A549 (cell line): ENCODE results near the gene ICA1L. TPM values are rescaled to one million over a fixed set of nuclear protein-coding genes. Genes with fewer than 3 reads are reported as not detected.

Experiments used
- ATAC-seq, 2 experiments: fragments of 200-7000 bp in 1 of 2; fragments of >200 bp in 1 of 2; cut with Nextera tagmentation in 1 of 2; cut with Tn5 transposase in 1 of 2; 3 replicates each; pipeline versions ENCODE4 v1.8.0 to v1.9.1; 2018 to 2020; ENCODE audit warnings: mild to moderate bottlenecking in 1 of 2, moderate library complexity in 1 of 2
- CTCF ChIA-PET: fragments of 300-600 bp; sonication (Branson Sonifier 250); formaldehyde crosslinking; extraction: SDS; loops from one replicate; lab custom pipeline; 2021; ENCODE audit warnings: antibody characterized with exemption, inconsistent platforms; lab: Yijun Ruan, JAX
- POLR2A ChIA-PET: fragments of 350-600 bp; formaldehyde crosslinking; extraction: SDS; loops from one replicate; lab custom pipeline; 2021; ENCODE audit warnings: antibody characterized with exemption, inconsistent platforms; lab: Yijun Ruan, JAX
- DNase-seq, 2 experiments: peaks; one replicate each; pipeline versions ENCODE4 v3.0.0 to v3.0.0-alpha.2; 2011 to 2016; ENCODE audit warnings: low read depth in 1 of 2, low spot score in 1 of 2
- FAIRE-seq: peaks from 2 replicates; lab custom pipeline; 2011; peaks lifted over from hg19 to GRCh38; lab: Jason Lieb, UNC
- H3K27ac ChIP-seq, 2 experiments: fragments of >200 bp; sonication (Bioruptor Twin); formaldehyde crosslinking; 3 replicates each; pipeline ENCODE4 v1.5.1; 2016 to 2017
- H3K4me1 ChIP-seq: fragments of >200 bp; sonication (Bioruptor Twin); formaldehyde crosslinking; 3 replicates; pipeline ENCODE4 v1.6.1; 2016
- H3K4me2 ChIP-seq: fragments of >200 bp; sonication (Bioruptor Twin); formaldehyde crosslinking; 3 replicates; pipeline ENCODE4 v1.6.1; 2016
- H3K4me3 ChIP-seq: fragments of >200 bp; sonication (Bioruptor Twin); formaldehyde crosslinking; 3 replicates; pipeline ENCODE4 v1.5.1; 2016
- H3K9me3 ChIP-seq: fragments of >200 bp; sonication (Bioruptor Twin); formaldehyde crosslinking; 3 replicates; pipeline ENCODE4 v1.6.1; 2016
- CBX2 ChIP-seq: fragments of 200-600 bp; sonication (generic); IDR thresholded peaks from 2 replicates; pipeline ENCODE4 v1.6.1; 2016; ENCODE audit warnings: low read depth, mild to moderate bottlenecking, borderline replicate concordance
- CBX8 ChIP-seq: fragments of 200-600 bp; sonication (generic); IDR thresholded peaks from 2 replicates; pipeline ENCODE4 v1.6.1; 2016
- CHD4 ChIP-seq: fragments of 200-600 bp; sonication (generic); IDR thresholded peaks from 2 replicates; pipeline ENCODE4 v1.6.1; 2016; ENCODE audit warnings: antibody characterized with exemption, mild to moderate bottlenecking, borderline replicate concordance
- EHF ChIP-seq: fragments of 250-450 bp; sonication (Bioruptor Pico); IDR thresholded peaks from 2 replicates; pipeline ENCODE4 v1.5.0; 2020; ENCODE audit warnings: mild to moderate bottlenecking
- EP300 ChIP-seq, 2 experiments: fragments of >200 bp; sonication (Bioruptor Twin); formaldehyde crosslinking; IDR thresholded peaks; 2 replicates in 1 of 2; 3 replicates in 1 of 2; pipeline ENCODE4 v1.6.1; 2016 to 2017
- FOSB ChIP-seq: fragments of 250-450 bp; sonication (Bioruptor Pico); IDR thresholded peaks from 2 replicates; pipeline ENCODE4 v1.5.0; 2020; ENCODE audit warnings: mild to moderate bottlenecking, moderate library complexity
- FOSL2 ChIP-seq, 2 experiments: fragments of 450-650 bp in 1 of 2; fragments of >200 bp in 1 of 2; sonication (Bioruptor Twin) in 1 of 2; formaldehyde crosslinking; IDR thresholded peaks; 2 replicates each; pipeline versions ENCODE4 v1.5.0 to v1.6.1; 2016 to 2020; ENCODE audit warnings: mild to moderate bottlenecking in 1 of 2, moderate library complexity in 1 of 2
- HEYL ChIP-seq: fragments of 250-450 bp; sonication (Bioruptor Pico); IDR thresholded peaks from 2 replicates; pipeline ENCODE4 v1.8.0; 2021; ENCODE audit warnings: mild to moderate bottlenecking, moderate library complexity
- HOXA7 ChIP-seq: fragments of 250-450 bp; sonication (Bioruptor Pico); IDR thresholded peaks from 2 replicates; pipeline ENCODE4 v1.5.0; 2020; ENCODE audit warnings: mild to moderate bottlenecking, moderate library complexity
- HOXB5 ChIP-seq: fragments of 250-450 bp; sonication (Bioruptor Pico); IDR thresholded peaks from 2 replicates; pipeline ENCODE4 v1.5.0; 2020; ENCODE audit warnings: mild to moderate bottlenecking, moderate library complexity
- KDM1A ChIP-seq: fragments of 200-600 bp; sonication (generic); IDR thresholded peaks from 2 replicates; pipeline ENCODE4 v1.6.1; 2016; ENCODE audit warnings: low read depth, mild to moderate bottlenecking
- MAZ ChIP-seq: fragments of 150-350 bp; IDR thresholded peaks from 2 replicates; pipeline ENCODE4 v1.6.1; 2014; ENCODE audit warnings: antibody characterized with exemption, low read depth, low read length, borderline replicate concordance
- NFE2L2 ChIP-seq: fragments of 150-350 bp; conservative IDR thresholded peaks from 2 replicates; pipeline ENCODE4 v1.6.1; 2014; ENCODE audit warnings: low read length
- NR3C1 ChIP-seq: fragments of >200 bp; sonication (Bioruptor Twin); formaldehyde crosslinking; IDR thresholded peaks from 3 replicates; pipeline ENCODE4 v1.6.1; 2017
- POLR2AphosphoS2 ChIP-seq: conservative IDR thresholded peaks from 2 replicates; pipeline ENCODE4 v1.6.1; 2012; ENCODE audit warnings: low read length, improper control_type of control experiment, inconsistent platforms
- RAD21 ChIP-seq, 2 experiments: fragments of >200 bp in 1 of 2; sonication (Bioruptor Twin) in 1 of 2; formaldehyde crosslinking in 1 of 2; IDR thresholded peaks in 1 of 2; conservative IDR thresholded peaks in 1 of 2; 2 replicates in 1 of 2; 3 replicates in 1 of 2; pipeline ENCODE4 v1.6.1; 2012 to 2018; ENCODE audit warnings: inconsistent platforms in 1 of 2
- RARB ChIP-seq: fragments of 250-450 bp; sonication (Bioruptor Pico); IDR thresholded peaks from 2 replicates; pipeline ENCODE4 v1.8.0; 2021; ENCODE audit warnings: mild to moderate bottlenecking, moderate library complexity
- RCOR1 ChIP-seq: fragments of 150-350 bp; IDR thresholded peaks from 2 replicates; pipeline ENCODE4 v1.6.1; 2014; ENCODE audit warnings: antibody characterized with exemption, low read length, low read depth
- TFCP2L1 ChIP-seq: fragments of 250-450 bp; sonication (Bioruptor Pico); IDR thresholded peaks from 2 replicates; pipeline ENCODE4 v1.5.0; 2021; ENCODE audit warnings: mild to moderate bottlenecking
- ZSCAN20 ChIP-seq: fragments of 250-450 bp; sonication (Bioruptor Pico); IDR thresholded peaks from 2 replicates; pipeline ENCODE4 v1.8.0; 2022; ENCODE audit warnings: mild to moderate bottlenecking, moderate library complexity
- WGBS: methylation state at CpG from one replicate; pipeline ENCODE4 v1.1.6; 2017; ENCODE audit errors: missing lambda C conversion rate; 5-methylcytosine and 5-hydroxymethylcytosine counted together
- polyA plus RNA-seq, 4 experiments: library from polyadenylated mRNA; depleted of rRNA in 3 of 4; stranded (reverse); fragments of >200 nt; fragmentation: RNase III in 1 of 4; extraction: RNeasy Plus Mini Kit Qiagen cat#74134 plus additional on column Dnase treatment in 1 of 4; gene quantifications; 2 replicates in 3 of 4; 3 replicates in 1 of 4; pipeline ENCODE4 v1.2.3, GENCODE V29; 2011 to 2017
- TF ChIP-seq, protein P1 (sequence below): IDR thresholded peaks from 2 replicates; pipeline ENCODE4 v1.6.1; 2012
- TF ChIP-seq, protein P2 (sequence below): fragments of >200 bp; sonication (Bioruptor Twin); formaldehyde crosslinking; IDR thresholded peaks from 2 replicates; pipeline ENCODE4 v1.6.1; 2016
- TF ChIP-seq, protein P3 (sequence below): fragments of 150-350 bp; IDR thresholded peaks from 2 replicates; pipeline ENCODE4 v1.6.1; 2014; ENCODE audit warnings: low read depth, mild to moderate bottlenecking, low read length

The ICA1L gene
- polyA plus RNA-seq, 2 of the 4 experiments (the other 2 are of a cell fraction), result 2.2 to 6.0 TPM

DNA sequence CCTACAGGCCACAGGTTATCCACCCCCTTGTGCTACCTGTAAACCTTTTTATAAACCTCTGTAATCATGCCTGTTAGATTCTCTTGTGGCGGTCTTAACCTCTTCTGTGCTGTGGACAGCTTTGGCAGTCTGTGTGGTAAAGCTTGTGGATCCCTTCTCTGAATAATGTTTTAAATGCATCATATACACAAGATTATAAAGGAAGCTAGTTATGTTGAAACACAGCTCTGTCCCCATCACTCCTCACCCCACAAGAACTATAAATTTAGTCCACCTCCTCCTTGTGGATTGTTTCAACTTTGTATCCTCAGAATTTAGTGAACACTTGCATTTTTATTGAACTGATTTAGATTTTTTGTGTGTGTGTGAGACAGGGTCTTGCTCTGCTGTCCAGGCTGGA is 107.7 kb downstream of the ICA1L start:
- Histone ChIP-seq H3K4me3 (no peak overlapping the region), H3K9me3 (no peaks in the 10 kb centered on the region), H3K27ac (no peak overlapping the region), H3K4me2 (no peak overlapping the region), H3K4me1 (no peaks in the 10 kb centered on the region)
- no peak for ATAC-seq
- no peak for DNase-seq
- WGBS, result 95% methylated on average over 1 of the region's 1 CpG
- POLR2A ChIA-PET, result no interaction called here
- TF ChIP-seq, protein P1, sequence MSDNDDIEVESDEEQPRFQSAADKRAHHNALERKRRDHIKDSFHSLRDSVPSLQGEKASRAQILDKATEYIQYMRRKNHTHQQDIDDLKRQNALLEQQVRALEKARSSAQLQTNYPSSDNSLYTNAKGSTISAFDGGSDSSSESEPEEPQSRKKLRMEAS, result no peak
- TF ChIP-seq RCOR1 (no peak), CBX8 (no peak), FOSL2 (IDR thresholded peaks at IDR 0.05) (no peak), FOSL2 (CRISPR knock-in tag; IDR thresholded peaks at IDR 0.05) (no peak), RARB (CRISPR knock-in tag) (no peak)
- TF ChIP-seq, protein P2, sequence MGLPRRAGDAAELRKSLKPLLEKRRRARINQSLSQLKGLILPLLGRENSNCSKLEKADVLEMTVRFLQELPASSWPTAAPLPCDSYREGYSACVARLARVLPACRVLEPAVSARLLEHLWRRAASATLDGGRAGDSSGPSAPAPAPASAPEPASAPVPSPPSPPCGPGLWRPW, result no peak
- TF ChIP-seq, protein P3, sequence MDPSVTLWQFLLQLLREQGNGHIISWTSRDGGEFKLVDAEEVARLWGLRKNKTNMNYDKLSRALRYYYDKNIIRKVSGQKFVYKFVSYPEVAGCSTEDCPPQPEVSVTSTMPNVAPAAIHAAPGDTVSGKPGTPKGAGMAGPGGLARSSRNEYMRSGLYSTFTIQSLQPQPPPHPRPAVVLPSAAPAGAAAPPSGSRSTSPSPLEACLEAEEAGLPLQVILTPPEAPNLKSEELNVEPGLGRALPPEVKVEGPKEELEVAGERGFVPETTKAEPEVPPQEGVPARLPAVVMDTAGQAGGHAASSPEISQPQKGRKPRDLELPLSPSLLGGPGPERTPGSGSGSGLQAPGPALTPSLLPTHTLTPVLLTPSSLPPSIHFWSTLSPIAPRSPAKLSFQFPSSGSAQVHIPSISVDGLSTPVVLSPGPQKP, result no peak
- TF ChIP-seq, all 56 proteins: peak for 0
- CTCF ChIA-PET, result interaction anchor here (1.1 kb wide), 1 partner anchor 12 kb away, joined by 3 read pairs; no protein-coding TSS in a partner anchor
- FAIRE-seq, result no peak

GRCh38 chr2:202762556-202762955 is 109.0 kb downstream of the ICA1L start:
- H3K9me3 ChIP-seq, result no peaks in the 10 kb centered on the region
- no peak overlapping the region for H3K4me2 ChIP-seq
- 75% methylated on average over 4 of the region's 4 CpGs for WGBS
- H3K4me3 ChIP-seq, result no peak overlapping the region
- CTCF ChIA-PET, result no interaction called here
- FAIRE-seq (no peak), DNase-seq (no peak), ATAC-seq (no peak)
- no peak overlapping the region for H3K27ac ChIP-seq
- TF ChIP-seq RCOR1, result no peak
- TF ChIP-seq FOSB (CRISPR knock-in tag), result no peak
- TF ChIP-seq NR3C1, result no peak
- TF ChIP-seq HOXB5, result no peak
- TF ChIP-seq HOXA7, result no peak
- no peak for TF ChIP-seq ZSCAN20 (CRISPR knock-in tag)
- TF ChIP-seq, protein P3, result no peak
- no peak for TF ChIP-seq POLR2AphosphoS2
- no peak for TF ChIP-seq KDM1A
- TF ChIP-seq MAZ, result no peak
- TF ChIP-seq TFCP2L1 (CRISPR knock-in tag), result no peak
- TF ChIP-seq CBX2, result no peak
- TF ChIP-seq HEYL (CRISPR knock-in tag), result no peak
- no peak for TF ChIP-seq NFE2L2
- TF ChIP-seq, protein P1, result no peak
- POLR2A ChIA-PET, result no interaction called here
- H3K4me1 ChIP-seq, result no peaks in the 10 kb centered on the region

GRCh38 chr2:202760848-202761247 is 110.7 kb downstream of the ICA1L start:
- ATAC-seq (no peak), DNase-seq (no peak), FAIRE-seq (no peak)
- WGBS, result 88% methylated on average over 2 of the region's 2 CpGs
- H3K4me1 ChIP-seq, result no peaks in the 10 kb centered on the region
- TF ChIP-seq RAD21 (conservative IDR thresholded peaks at IDR 0.05 in 1 of 2, IDR thresholded peaks at IDR 0.05 in 1 of 2) (no peak), EP300 (IDR thresholded peaks at IDR 0.05) (no peak), POLR2AphosphoS2 (no peak), CHD4 (no peak), EHF (no peak)
- ChIA-PET CTCF (interaction anchor here (0.5 to 1.5 kb wide), 3 partner anchors 8 to 892 kb away, joined by 3 to 4 read pairs (median 4); no protein-coding TSS in a partner anchor), POLR2A (no interaction called here)
- H3K9me3 ChIP-seq, result no peaks in the 10 kb centered on the region
- H3K27ac ChIP-seq, result no peak overlapping the region
- no peak overlapping the region for H3K4me2 ChIP-seq
- H3K4me3 ChIP-seq, result no peak overlapping the region
